Measurements from ENCODE around the gene NSD1.

DNA sequence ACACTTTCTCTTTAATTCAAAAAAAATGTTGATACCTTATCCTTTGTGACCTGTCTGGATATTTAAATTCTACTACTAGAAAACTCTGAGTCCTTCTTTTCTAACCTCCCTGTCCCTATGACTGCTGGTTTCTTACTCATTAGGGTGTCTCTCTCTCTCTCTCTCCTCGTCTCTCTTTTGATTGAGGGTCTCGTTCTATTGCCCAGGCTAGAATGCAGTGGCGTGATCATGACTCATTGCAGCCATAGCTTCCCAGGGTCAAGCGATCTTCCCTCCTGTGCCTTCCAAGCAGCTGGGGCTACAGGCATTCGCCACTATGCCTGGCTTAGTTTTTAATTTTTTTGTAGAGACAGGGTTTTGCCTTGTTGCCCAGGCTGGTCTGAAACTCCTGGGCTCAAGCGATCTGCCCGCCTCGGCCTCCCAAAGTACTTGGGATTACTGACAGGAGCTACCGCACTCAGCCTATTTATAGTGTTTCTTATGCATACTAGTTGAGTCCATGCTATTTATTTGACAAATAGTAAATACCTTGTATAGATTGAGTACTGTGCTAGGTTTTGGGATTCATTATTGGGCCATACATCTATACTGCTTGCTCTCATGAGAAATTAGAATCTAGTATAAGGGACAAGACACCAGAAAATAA lies 61.9 kb downstream of the NSD1 start:
- no peak for TF ChIP-seq CTCF (IDR thresholded peaks at IDR 0.05 in 2 of 3, conservative IDR thresholded peaks at IDR 0.05 in 1 of 3; ENCODE audit: borderline replicate concordance in 1 of 3, insufficient read depth in 1 of 3, low read depth in 2 of 3, low read length in 2 of 3)
- no peak for TF ChIP-seq SRF (IDR thresholded peaks at IDR 0.05; ENCODE audit: low read depth)
- no peak for TF ChIP-seq POLR2AphosphoS5 (IDR thresholded peaks at IDR 0.05; ENCODE audit: low read depth, low read length)
- TF ChIP-seq, protein P1, sequence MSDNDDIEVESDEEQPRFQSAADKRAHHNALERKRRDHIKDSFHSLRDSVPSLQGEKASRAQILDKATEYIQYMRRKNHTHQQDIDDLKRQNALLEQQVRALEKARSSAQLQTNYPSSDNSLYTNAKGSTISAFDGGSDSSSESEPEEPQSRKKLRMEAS (IDR thresholded peaks at IDR 0.05), result no peak
- no peak for TF ChIP-seq CEBPB (IDR thresholded peaks at IDR 0.05; ENCODE audit: low read depth)
- no peak for TF ChIP-seq EZH2 (IDR thresholded peaks at IDR 0.05)
- no peak for TF ChIP-seq REST (IDR thresholded peaks at IDR 0.05; ENCODE audit: low read depth)
- TF ChIP-seq POLR2A (IDR thresholded peaks at IDR 0.05; ENCODE audit: borderline replicate concordance, extremely low read depth, insufficient read depth, insufficient read length), result no peak
- no peak for TF ChIP-seq TCF7L2 (IDR thresholded peaks at IDR 0.05; ENCODE audit: borderline replicate concordance, extremely low read depth, insufficient read depth, insufficient read length)

All from HCT116 (cell line).